DND-41 (cell line): ENCODE measurements around the gene ITGA1.

Source experiments
- ATAC-seq: fragments of 200-7000 bp; cut with Tn5 transposase; 3 replicates; pipeline ENCODE4 v1.9.1; 2021; ENCODE audit warnings: low read depth; ENCODE audit not compliant: insufficient read depth
- DNase-seq: peaks from one replicate; pipeline ENCODE4 v3.0.0-alpha.2; 2020
- H2AFZ ChIP-seq: 2 replicates; pipeline ENCODE4 v1.6.0; 2012; ENCODE audit warnings: low read depth, low read length
- H3K27ac ChIP-seq: 2 replicates; pipeline ENCODE4 v1.5.1; 2012; ENCODE audit warnings: low read length, inconsistent platforms
- H3K27me3 ChIP-seq: fragments of 200-600 bp; sonication (generic); 2 replicates; pipeline ENCODE4 v1.6.0; 2012; ENCODE audit warnings: low read length, mild to moderate bottlenecking, inconsistent platforms; ENCODE audit not compliant: insufficient read depth, poor library complexity
- H3K36me3 ChIP-seq: 2 replicates; pipeline ENCODE4 v1.5.1; 2012; ENCODE audit warnings: low read length, inconsistent platforms; ENCODE audit not compliant: insufficient read depth
- H3K4me1 ChIP-seq: 2 replicates; pipeline ENCODE4 v1.5.1; 2012; ENCODE audit warnings: mild to moderate bottlenecking, low read length; ENCODE audit not compliant: insufficient read depth
- H3K4me2 ChIP-seq: 2 replicates; pipeline ENCODE4 v1.6.0; 2012; ENCODE audit warnings: mild to moderate bottlenecking, moderate library complexity, low read length, inconsistent platforms; ENCODE audit not compliant: insufficient read depth
- H3K4me3 ChIP-seq, 2 experiments: fragments of 200-600 bp in 1 of 2; shearing (Covaris generic) in 1 of 2; 2 replicates each; pipeline ENCODE4 v1.5.1; 2012 to 2016; ENCODE audit warnings: inconsistent platforms in 2 of 2, low read length in 2 of 2, mild to moderate bottlenecking in 2 of 2, low read depth in 1 of 2, moderate library complexity in 1 of 2
- H3K79me2 ChIP-seq: 2 replicates; pipeline ENCODE4 v1.6.0; 2012; ENCODE audit warnings: low read length, inconsistent platforms; ENCODE audit not compliant: insufficient read depth
- H3K9ac ChIP-seq: 2 replicates; pipeline ENCODE4 v1.6.0; 2012; ENCODE audit warnings: low read depth, mild to moderate bottlenecking, inconsistent platforms, low read length, moderate library complexity
- H3K9me3 ChIP-seq: 2 replicates; pipeline ENCODE4 v1.5.1; 2012; ENCODE audit warnings: low read length, moderate library complexity, mild to moderate bottlenecking, inconsistent platforms; ENCODE audit not compliant: insufficient read depth, severe bottlenecking
- H4K20me1 ChIP-seq: 2 replicates; pipeline ENCODE4 v1.6.0; 2012; ENCODE audit warnings: low read length; ENCODE audit not compliant: insufficient read depth
- EZH2 ChIP-seq: IDR thresholded peaks from 3 replicates; pipeline ENCODE4 v1.6.1; 2012; ENCODE audit warnings: borderline replicate concordance, low read depth, mild to moderate bottlenecking, moderate library complexity, low read length, inconsistent platforms; ENCODE audit not compliant: severe bottlenecking
- TF ChIP-seq, protein P1 (sequence below): IDR thresholded peaks from 2 replicates; pipeline ENCODE4 v1.5.1; 2012; ENCODE audit warnings: borderline replicate concordance, low read length, moderate library complexity, mild to moderate bottlenecking; ENCODE audit not compliant: poor library complexity, severe bottlenecking; ENCODE audit errors: extremely low read depth

The ITGA1 gene

DNA sequence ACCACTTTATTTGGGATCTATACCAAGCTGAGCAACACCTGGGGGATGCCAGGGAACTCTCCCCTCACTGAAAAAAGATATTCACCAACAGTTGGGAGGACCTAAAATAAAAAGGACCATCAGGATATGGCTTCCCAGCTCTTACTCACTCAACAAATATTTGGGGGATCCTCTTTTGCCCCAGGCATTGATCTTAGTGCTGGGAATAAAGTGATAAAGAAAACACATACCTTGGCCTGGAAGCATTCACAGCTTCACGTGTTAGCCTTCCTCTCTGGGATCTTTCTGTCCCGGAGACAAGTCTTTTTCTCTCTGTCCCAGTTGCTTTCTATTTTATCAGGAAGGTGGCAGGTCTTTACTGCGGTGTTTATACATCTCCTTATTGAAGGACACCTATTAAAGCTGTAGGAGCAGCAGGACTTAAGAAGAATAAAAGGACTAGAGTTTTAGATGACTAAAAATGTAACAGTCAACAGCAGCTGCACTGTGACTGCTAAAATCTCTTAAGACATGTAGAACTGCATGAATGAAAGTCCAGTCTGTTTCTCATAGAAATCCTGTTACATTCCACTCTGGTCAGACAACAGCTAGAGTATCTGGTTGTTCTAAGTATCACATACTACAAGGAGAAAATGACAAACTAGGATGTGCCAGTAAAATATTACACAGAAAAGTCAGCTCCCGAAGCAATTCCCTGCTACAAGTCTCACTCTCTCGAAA, 111.4 kb downstream of the ITGA1 start:
- Histone ChIP-seq H4K20me1 (no peaks in the 10 kb centered on the region), H3K36me3 (peaks cover 28% of the 10 kb centered on the region), H3K9ac (no peak overlapping the region), H3K79me2 (no peaks in the 10 kb centered on the region), H3K9me3 (no peaks in the 10 kb centered on the region), H3K4me1 (no peaks in the 10 kb centered on the region), H2AFZ (no peak overlapping the region), H3K27me3 (no peaks in the 10 kb centered on the region), H3K27ac (no peak overlapping the region), H3K4me3 (no peak overlapping the region), H3K4me2 (no peak overlapping the region)
- DNase-seq, result no peak
- ATAC-seq, result no peak
- TF ChIP-seq, protein P1, sequence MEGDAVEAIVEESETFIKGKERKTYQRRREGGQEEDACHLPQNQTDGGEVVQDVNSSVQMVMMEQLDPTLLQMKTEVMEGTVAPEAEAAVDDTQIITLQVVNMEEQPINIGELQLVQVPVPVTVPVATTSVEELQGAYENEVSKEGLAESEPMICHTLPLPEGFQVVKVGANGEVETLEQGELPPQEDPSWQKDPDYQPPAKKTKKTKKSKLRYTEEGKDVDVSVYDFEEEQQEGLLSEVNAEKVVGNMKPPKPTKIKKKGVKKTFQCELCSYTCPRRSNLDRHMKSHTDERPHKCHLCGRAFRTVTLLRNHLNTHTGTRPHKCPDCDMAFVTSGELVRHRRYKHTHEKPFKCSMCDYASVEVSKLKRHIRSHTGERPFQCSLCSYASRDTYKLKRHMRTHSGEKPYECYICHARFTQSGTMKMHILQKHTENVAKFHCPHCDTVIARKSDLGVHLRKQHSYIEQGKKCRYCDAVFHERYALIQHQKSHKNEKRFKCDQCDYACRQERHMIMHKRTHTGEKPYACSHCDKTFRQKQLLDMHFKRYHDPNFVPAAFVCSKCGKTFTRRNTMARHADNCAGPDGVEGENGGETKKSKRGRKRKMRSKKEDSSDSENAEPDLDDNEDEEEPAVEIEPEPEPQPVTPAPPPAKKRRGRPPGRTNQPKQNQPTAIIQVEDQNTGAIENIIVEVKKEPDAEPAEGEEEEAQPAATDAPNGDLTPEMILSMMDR, result no peak

DNA sequence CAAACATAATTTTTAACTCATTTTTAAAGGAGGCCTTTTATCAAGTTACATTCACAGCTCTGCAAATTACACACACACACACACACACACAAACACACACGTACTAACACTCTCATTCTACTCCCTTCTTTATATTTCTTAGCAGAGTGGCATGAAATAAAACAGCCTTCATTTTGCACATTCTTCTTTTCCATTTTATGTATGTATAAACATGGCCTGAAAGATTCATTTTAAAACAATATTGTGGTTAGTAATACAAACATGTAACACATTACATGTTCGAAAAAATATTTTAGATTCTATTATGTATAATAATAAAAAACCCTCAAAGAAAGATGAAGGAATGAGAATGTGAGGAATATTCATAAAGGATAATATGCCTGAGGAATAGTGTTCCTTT, 115.4 kb downstream of the ITGA1 start:
- Histone ChIP-seq H4K20me1 (no peaks in the 10 kb centered on the region), H3K36me3 (peaks cover 15% of the 10 kb centered on the region; the same call in 1 of the 2 replicates), H3K4me3 (no peak overlapping the region), H2AFZ (no peak overlapping the region), H3K4me2 (no peak overlapping the region), H3K27me3 (no peaks in the 10 kb centered on the region), H3K4me1 (peaks cover 13% of the 10 kb centered on the region), H3K79me2 (no peaks in the 10 kb centered on the region), H3K9ac (no peak overlapping the region), H3K27ac (no peak overlapping the region), H3K9me3 (no peaks in the 10 kb centered on the region)
- no peak for DNase-seq
- no peak for ATAC-seq
- TF ChIP-seq, protein P1, result no peak
- no peak for TF ChIP-seq EZH2

DNA sequence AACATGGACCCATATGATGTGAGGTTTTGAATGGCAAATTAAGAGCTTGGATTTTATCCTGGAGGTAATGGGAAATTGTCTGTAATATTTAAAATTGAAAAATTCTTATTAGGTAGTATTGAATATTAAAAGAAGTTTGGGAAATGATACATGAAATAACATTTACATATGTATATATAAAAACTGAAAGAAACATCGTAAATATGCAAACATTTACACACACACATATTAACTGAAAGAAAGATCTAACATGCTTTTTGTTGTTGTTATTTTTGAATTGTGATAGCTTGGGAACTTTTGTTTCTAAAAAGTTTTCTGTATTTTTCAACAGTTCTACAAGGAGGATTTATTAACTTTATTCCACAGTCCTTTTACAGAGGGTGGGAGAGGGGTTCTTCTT, 118.6 kb downstream of the ITGA1 start:
- H3K36me3 ChIP-seq, result peaks cover 10% of the 10 kb centered on the region; the same call in 1 of the 2 replicates
- no peak for DNase-seq
- ATAC-seq, result no peak

More for the DNA sequence above, 118.6 kb downstream of the ITGA1 start:
- Histone ChIP-seq H3K9me3 (no peaks in the 10 kb centered on the region), H3K79me2 (no peaks in the 10 kb centered on the region), H3K4me3 (no peak overlapping the region), H3K27ac (no peak overlapping the region), H3K4me1 (peaks cover 13% of the 10 kb centered on the region), H3K27me3 (no peaks in the 10 kb centered on the region), H2AFZ (no peak overlapping the region), H3K9ac (no peak overlapping the region), H3K4me2 (no peak overlapping the region), H4K20me1 (no peaks in the 10 kb centered on the region)
- no peak for TF ChIP-seq EZH2
- TF ChIP-seq, protein P1, result no peak
